ENCODE measurements around the gene LSM4. TPM values are rescaled to one million over a fixed set of nuclear protein-coding genes. Genes with fewer than 3 reads are reported as not detected.

LSM4 gene
- total RNA-seq, 1 donor from 2014 or later = 72.2 TPM

Small RNA genes within 50 kb of the gene (small RNA-seq; reads per million reads assigned to genes)
- gene MIR3188 = 0.12 reads per million
- not detected for gene RN7SL513P
- not detected for gene RPL39P38

Other genes with a start within 250 kb of the LSM4 start
- 0.47 TPM for gene IL12RB1, start 236.1 kb downstream of the LSM4 start, total RNA-seq
- 5.0 TPM for gene MAST3, start 225.3 kb downstream of the LSM4 start, total RNA-seq
- 43.5 TPM for gene PIK3R2, start 169.9 kb downstream of the LSM4 start, total RNA-seq
- 0.62 TPM for gene IFI30, start 149.3 kb downstream of the LSM4 start, total RNA-seq
- gene MPV17L2, start 129.9 kb downstream of the LSM4 start, total RNA-seq = 7.8 TPM
- 50.4 TPM for gene RAB3A, start 119.0 kb downstream of the LSM4 start, total RNA-seq
- gene PDE4C, start 96.6 kb downstream of the LSM4 start, total RNA-seq = 0.47 TPM
- gene IQCN, start 48.6 kb downstream of the LSM4 start, total RNA-seq = 0.47 TPM
- gene JUND, start 41.5 kb downstream of the LSM4 start, total RNA-seq = 70.7 TPM
- gene PGPEP1, start 17.5 kb upstream of the LSM4 start, total RNA-seq = 14.2 TPM
- not detected for gene GDF15, start 63.1 kb upstream of the LSM4 start, total RNA-seq
- 0.78 TPM for gene LRRC25, start 74.5 kb upstream of the LSM4 start, total RNA-seq
- 75.6 TPM for gene SSBP4, start 96.3 kb upstream of the LSM4 start, total RNA-seq
- gene ISYNA1, start 115.1 kb upstream of the LSM4 start, total RNA-seq = 95.1 TPM
- gene ELL, start 199.0 kb upstream of the LSM4 start, total RNA-seq = 6.6 TPM
- gene FKBP8, start 220.5 kb upstream of the LSM4 start, total RNA-seq = 118 TPM
- gene KXD1, start 234.8 kb upstream of the LSM4 start, total RNA-seq = 16.4 TPM
- 530 TPM for gene UBA52, start 248.8 kb upstream of the LSM4 start, total RNA-seq